ENCODE data around the gene KCNMA1. TPM values are rescaled to one million over a fixed set of nuclear protein-coding genes. Genes with fewer than 3 reads are reported as not detected.

The KCNMA1 gene
- total and polyA plus RNA-seq, 10 donors, result 9.3 to 114 (median 51.5) TPM

DNA sequence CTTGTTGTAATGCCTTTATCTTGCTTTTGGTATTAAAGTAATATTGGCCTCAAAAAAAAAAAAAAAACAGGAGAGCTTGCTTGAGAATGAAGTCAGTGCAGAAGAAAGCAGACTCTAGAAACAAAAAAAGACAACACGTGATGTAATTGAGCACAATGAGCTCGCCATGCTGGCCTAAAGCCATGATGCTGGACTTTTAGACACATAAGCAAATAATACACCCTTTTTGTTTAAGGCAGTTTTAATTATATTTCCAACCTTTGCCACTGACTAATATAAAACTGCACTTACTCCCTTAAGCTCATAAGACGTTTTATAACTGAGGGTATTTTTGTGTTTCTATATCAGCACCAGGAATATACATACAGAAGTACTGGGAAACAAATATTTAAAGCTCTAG lies 798.3 kb downstream of the KCNMA1 start:
- Histone ChIP-seq H3K9me3 (no peaks in the 10 kb centered on the region), H3K36me3 (no peaks in the 10 kb centered on the region), H3K27me3 (replicated peaks in 1 of 7) (no peaks in the 10 kb centered on the region), H3K4me1 (no peaks in the 10 kb centered on the region), H3K4me3 (no peak overlapping the region), H3K27ac (no peak overlapping the region)
- DNase-seq, result no peak
- TF ChIP-seq, protein P1, sequence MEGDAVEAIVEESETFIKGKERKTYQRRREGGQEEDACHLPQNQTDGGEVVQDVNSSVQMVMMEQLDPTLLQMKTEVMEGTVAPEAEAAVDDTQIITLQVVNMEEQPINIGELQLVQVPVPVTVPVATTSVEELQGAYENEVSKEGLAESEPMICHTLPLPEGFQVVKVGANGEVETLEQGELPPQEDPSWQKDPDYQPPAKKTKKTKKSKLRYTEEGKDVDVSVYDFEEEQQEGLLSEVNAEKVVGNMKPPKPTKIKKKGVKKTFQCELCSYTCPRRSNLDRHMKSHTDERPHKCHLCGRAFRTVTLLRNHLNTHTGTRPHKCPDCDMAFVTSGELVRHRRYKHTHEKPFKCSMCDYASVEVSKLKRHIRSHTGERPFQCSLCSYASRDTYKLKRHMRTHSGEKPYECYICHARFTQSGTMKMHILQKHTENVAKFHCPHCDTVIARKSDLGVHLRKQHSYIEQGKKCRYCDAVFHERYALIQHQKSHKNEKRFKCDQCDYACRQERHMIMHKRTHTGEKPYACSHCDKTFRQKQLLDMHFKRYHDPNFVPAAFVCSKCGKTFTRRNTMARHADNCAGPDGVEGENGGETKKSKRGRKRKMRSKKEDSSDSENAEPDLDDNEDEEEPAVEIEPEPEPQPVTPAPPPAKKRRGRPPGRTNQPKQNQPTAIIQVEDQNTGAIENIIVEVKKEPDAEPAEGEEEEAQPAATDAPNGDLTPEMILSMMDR (IDR thresholded peaks at IDR 0.05 in 8 of 11, conservative IDR thresholded peaks at IDR 0.05 in 3 of 11), result no peak
- TF ChIP-seq POLR2A (IDR thresholded peaks at IDR 0.05) (no peak), POLR2AphosphoS5 (IDR thresholded peaks at IDR 0.05) (no peak)
- WGBS, 5 donors, result 65 to 84% (median 73%) methylated on average over 3 of the region's 3 CpGs
- intact Hi-C loops (cut with DNase I; ENCODE audit: low total_unique reads), result no loop called here

DNA sequence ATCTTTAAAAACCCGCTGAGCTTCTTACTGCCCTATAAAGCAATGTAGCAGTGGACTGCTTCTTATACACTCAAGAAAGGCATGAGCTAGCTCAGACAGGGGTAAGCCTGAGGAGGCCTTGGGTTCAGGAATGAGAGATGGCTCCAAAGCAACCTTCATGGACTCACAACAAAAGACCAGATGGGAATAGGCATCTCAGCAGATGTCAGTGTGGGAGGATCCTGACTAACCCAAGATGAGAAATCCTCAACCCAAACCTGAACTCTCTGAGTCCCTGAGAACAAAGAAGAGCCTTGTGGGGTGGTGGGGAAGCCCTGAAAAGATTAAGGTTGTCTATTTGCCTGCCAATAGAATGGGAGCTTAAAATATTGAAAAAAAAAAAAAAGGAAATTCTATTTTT lies 807.4 kb downstream of the KCNMA1 start:
- 79 to 90% (median 81%) methylated on average over 1 of the region's 1 CpG for WGBS, 5 donors
- intact Hi-C loops (cut with DNase I; ENCODE audit: low total_unique reads), result no loop called here
- H3K27ac ChIP-seq, result no peak overlapping the region
- no peak overlapping the region for H3K4me3 ChIP-seq
- H3K9me3 ChIP-seq, result no peaks in the 10 kb centered on the region
- H3K36me3 ChIP-seq, result no peaks in the 10 kb centered on the region
- H3K27me3 ChIP-seq (replicated peaks in 1 of 7), result no peaks in the 10 kb centered on the region
- no peak for DNase-seq
- H3K4me1 ChIP-seq, result no peaks in the 10 kb centered on the region
- TF ChIP-seq, protein P1 (IDR thresholded peaks at IDR 0.05 in 8 of 11, conservative IDR thresholded peaks at IDR 0.05 in 3 of 11), result no peak
- TF ChIP-seq POLR2AphosphoS5 (IDR thresholded peaks at IDR 0.05) (no peak), POLR2A (IDR thresholded peaks at IDR 0.05) (no peak)

DNA sequence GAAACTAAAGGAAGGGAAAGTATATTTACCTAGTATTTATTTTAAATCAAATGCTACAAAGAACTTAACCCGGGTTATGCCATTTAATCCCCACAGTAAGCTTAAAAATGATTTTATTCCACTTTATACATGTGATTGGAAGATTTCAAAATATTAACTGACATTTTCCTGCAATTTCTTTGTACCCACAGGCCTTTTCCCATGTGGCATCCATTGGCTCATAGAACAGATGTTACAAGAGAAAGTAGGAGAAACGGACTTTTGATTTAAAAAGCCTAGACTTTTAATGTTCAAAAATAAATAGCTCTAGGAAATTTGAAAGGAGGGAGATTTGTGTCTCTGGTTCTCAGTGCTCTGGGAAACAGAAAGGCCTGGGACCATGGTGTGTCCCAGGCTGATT lies 807.9 kb downstream of the KCNMA1 start:
- Histone ChIP-seq H3K4me1 (no peaks in the 10 kb centered on the region), H3K27me3 (replicated peaks in 1 of 7) (no peaks in the 10 kb centered on the region), H3K9me3 (no peaks in the 10 kb centered on the region), H3K36me3 (no peaks in the 10 kb centered on the region), H3K27ac (no peak overlapping the region), H3K4me3 (no peak overlapping the region)
- DNase-seq, result no peak
- WGBS, 5 donors, result 47 to 75% (median 73%) methylated on average over 2 of the region's 2 CpGs
- intact Hi-C loops (cut with DNase I; ENCODE audit: low total_unique reads), result no loop called here
- TF ChIP-seq, protein P1 (IDR thresholded peaks at IDR 0.05 in 8 of 11, conservative IDR thresholded peaks at IDR 0.05 in 3 of 11), result no peak
- TF ChIP-seq POLR2AphosphoS5 (IDR thresholded peaks at IDR 0.05), result no peak
- no peak for TF ChIP-seq POLR2A (IDR thresholded peaks at IDR 0.05)

Small RNA genes lying within 50 kb of the gene (small RNA-seq; reads per million reads assigned to genes)
- gene ATP5MC1P8 (0 reads per million in 4 donors), gene COX6CP15 (0 reads per million in 4 donors), gene RF00322 (0 reads per million in 4 donors), gene RNA5SP321 (0 reads per million in 4 donors)
